Skeletal muscle satellite cell (primary cell): ENCODE measurements around the gene GPC5.

Source experiments
- H3K27me3 ChIP-seq: 2 replicates; pipeline ENCODE4 v1.7.0; 2013; ENCODE audit warnings: low read length; ENCODE audit not compliant: control insufficient read depth, insufficient read depth
- H3K36me3 ChIP-seq: 2 replicates; pipeline ENCODE4 v1.7.0; 2013; ENCODE audit warnings: mild to moderate bottlenecking, control low read depth, low read length; ENCODE audit not compliant: insufficient read depth
- H3K4me1 ChIP-seq: 2 replicates; pipeline ENCODE4 v1.7.0; 2013; ENCODE audit warnings: low read length; ENCODE audit not compliant: control insufficient read depth, insufficient read depth
- H3K4me2 ChIP-seq: 2 replicates; pipeline ENCODE4 v1.7.0; 2013; ENCODE audit warnings: mild to moderate bottlenecking, low read length
- H3K4me3 ChIP-seq: 2 replicates; pipeline ENCODE4 v1.7.0; 2013; ENCODE audit warnings: low read length
- H3K9ac ChIP-seq: 2 replicates; pipeline ENCODE4 v1.7.0; 2013; ENCODE audit warnings: mild to moderate bottlenecking, low read depth, low read length, moderate library complexity
- H3K9me3 ChIP-seq: replicated peaks from 2 replicates; pipeline ENCODE4 v1.7.0; 2013; ENCODE audit warnings: mild to moderate bottlenecking, control low read depth, low read length

The GPC5 gene

DNA sequence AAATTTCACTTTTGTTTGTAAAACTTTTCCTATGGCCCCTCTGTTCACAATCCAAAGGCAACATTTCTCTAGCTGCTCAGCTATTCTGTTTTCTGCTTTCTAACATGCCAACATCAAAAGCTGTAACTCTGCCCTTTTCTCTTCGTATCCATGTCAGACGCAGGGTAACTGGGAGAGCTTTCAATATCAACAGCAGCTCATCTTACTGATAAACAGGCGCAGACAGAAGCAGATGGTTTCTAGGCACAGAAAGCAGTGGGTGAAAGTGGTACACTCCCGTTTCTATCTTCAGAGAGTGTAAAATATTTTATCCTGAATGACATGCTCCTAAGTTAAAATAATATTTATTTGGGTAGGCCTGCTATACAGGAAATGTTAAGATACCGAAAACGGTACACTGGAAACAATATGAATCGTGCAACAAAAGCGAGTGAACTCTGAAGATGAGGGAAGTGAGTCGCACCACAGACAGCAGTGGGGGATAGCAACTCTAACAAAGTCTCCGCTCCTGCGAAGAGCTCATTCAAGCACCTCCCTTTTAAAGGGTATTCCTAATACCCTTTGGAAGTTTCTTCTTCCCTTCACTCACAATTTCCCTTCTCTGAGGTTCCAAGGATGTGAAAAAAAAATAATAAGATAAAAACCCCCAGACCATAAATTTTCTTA, 798.3 kb downstream of the GPC5 start:
- no peaks in the 10 kb centered on the region for H3K9me3 ChIP-seq
- H3K27me3 ChIP-seq, result no peaks in the 10 kb centered on the region
- peak overlapping the region; percentile 58 for H3K4me2 ChIP-seq
- no peaks in the 10 kb centered on the region for H3K36me3 ChIP-seq
- H3K9ac ChIP-seq, result no peak overlapping the region
- H3K4me1 ChIP-seq, result no peaks in the 10 kb centered on the region
- H3K4me3 ChIP-seq, result peak overlapping the region; percentile 43

DNA sequence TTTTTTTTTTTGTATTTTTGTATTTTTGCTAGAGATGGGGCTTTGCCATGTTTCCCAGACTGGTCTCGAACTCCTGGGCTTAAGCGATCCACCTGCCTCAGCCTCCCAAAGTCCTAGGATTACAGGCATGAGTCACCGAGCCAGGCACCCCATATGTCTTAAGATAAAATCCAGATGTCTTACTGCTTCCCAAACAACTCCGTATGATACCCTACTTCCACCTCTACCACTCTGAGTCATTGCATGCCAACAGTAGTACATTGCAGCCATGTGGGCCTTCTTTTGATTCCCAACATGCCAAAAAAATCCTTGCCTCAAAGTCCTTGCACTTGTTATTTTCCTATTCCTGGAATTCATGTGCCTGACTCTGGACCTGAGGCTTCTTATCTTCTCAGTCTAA, 799.2 kb downstream of the GPC5 start:
- no peaks in the 10 kb centered on the region for H3K27me3 ChIP-seq
- H3K9ac ChIP-seq, result no peak overlapping the region
- H3K9me3 ChIP-seq, result no peaks in the 10 kb centered on the region
- no peaks in the 10 kb centered on the region for H3K4me1 ChIP-seq
- no peak overlapping the region for H3K4me2 ChIP-seq
- no peak overlapping the region for H3K4me3 ChIP-seq
- no peaks in the 10 kb centered on the region for H3K36me3 ChIP-seq

DNA sequence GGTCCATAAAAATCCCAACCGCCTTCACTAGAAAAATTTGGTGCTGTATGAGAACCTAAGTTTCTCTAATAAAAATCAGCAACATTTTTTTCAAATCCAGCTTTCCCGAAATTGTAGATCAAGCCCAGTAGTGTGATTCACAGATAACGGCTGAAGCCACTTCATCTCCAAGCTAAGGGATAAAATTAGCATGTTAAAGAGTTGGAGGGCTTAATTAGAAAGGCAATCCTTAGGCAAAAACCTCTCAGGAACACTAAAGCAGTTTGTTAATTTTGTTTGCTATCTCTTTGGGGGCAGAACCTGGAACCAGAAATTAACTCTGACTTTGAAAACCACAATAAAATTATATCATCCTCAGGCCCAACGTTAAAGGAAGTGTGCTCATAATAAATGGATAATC, 820.2 kb downstream of the GPC5 start:
- Histone ChIP-seq H3K4me1 (no peaks in the 10 kb centered on the region), H3K4me2 (no peak overlapping the region), H3K4me3 (no peak overlapping the region), H3K9ac (no peak overlapping the region), H3K27me3 (peaks cover 50% of the 10 kb centered on the region), H3K36me3 (no peaks in the 10 kb centered on the region), H3K9me3 (no peaks in the 10 kb centered on the region)

DNA sequence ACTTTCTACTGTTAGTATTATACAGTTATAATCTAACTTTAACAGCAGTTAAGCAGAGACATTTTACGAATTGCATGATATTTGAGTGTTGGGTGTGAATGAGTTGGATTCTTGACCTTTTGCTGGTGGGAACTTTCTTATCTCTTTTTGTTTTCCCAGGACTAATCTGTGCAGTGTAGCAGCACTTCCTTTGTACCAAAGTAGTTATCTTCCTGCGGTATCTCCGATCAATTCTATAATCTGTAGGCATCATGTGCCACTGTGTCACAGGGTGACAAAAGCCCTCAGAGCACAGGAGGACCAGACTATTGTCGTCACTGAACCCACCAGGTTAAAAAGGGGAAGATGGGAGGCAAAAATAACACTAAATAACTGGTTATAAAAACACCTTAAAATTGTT, 823.5 kb downstream of the GPC5 start:
- peaks cover 12% of the 10 kb centered on the region for H3K4me1 ChIP-seq
- no peaks in the 10 kb centered on the region for H3K9me3 ChIP-seq
- H3K27me3 ChIP-seq, result peaks cover 24% of the 10 kb centered on the region
- no peak overlapping the region for H3K9ac ChIP-seq
- H3K4me2 ChIP-seq, result no peak overlapping the region
- no peaks in the 10 kb centered on the region for H3K36me3 ChIP-seq
- no peak overlapping the region for H3K4me3 ChIP-seq

DNA sequence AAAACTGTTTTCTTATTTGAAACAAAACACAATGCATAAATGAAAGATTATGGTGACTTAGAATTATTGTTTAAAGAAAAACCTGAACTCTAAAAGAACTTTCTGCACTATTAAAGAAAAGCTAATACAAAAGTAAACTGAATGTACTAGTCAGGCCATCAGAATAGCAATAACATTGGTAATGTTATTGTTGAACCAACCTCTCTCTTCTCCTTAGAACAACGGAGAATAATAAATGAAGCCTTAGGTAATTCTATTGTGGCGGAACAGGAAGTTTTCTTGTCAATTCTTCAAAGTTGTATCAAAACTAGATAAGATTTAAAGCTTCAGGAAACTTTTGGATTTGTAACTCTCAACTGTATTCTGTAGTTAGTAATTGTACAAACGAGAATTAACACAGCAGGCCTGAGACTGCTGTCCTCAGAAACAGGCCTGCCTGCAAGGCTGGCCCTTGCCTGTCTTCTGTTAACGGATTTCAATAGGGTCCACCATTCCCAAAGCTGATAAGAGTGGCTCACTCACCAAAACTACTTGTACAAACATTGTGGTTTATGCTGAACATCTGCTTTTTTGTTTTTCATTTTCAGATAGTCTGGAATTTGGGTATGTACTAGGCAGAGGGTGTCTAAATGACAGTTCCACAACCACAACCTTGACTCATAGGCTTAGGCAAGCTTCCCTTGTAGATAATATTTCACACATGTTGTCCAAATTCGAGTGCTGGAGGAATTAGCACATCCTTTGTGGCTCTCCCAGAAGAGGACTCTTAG, 825.8 kb downstream of the GPC5 start:
- Histone ChIP-seq H3K4me3 (no peak overlapping the region), H3K4me2 (peak overlapping the region; percentile 29), H3K9me3 (no peaks in the 10 kb centered on the region), H3K27me3 (peaks cover 21% of the 10 kb centered on the region), H3K4me1 (peaks cover 12% of the 10 kb centered on the region), H3K9ac (no peak overlapping the region), H3K36me3 (no peaks in the 10 kb centered on the region)

DNA sequence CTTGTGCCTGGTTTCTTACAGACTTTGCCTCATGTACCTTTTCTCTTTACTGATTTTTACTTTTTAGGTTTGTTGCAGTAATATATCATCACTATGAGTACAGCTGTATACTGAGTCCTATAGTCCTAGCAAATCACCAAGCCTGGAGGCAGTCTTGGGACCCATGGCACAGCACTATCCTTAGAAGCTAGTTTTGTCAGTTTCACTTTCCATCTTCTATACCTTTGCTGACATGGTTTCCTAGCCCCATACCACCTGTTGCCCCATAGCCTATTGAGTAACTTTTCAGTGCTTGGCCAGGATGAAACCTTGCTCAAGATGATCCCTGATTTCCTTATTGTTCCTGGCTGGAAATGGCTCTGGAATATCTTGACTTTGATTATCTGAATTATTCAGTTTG, 826.4 kb downstream of the GPC5 start:
- H3K4me3 ChIP-seq, result peak overlapping the region; percentile 20
- peaks cover 18% of the 10 kb centered on the region for H3K27me3 ChIP-seq

DNA sequence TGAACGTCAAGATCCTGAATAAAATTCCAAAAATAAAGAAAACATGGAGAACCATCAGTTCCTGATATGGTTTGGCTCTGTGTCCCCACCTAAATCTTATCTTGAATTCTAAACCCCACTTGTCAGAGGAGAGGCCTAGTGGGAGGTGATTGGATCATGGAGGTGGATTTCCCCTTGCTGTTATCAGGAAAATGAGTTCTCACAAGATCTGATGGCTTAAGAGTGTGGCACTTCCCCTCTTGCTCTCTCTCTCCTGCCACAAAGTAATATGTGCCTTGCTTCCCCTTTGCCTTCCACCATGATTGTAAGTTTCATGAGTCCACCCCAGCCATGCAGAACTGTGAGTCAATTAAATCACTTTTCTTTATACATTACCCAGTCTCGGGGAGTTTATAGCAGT, 827.4 kb downstream of the GPC5 start:
- H3K9ac ChIP-seq, result no peak overlapping the region
- peaks cover 12% of the 10 kb centered on the region for H3K4me1 ChIP-seq
- no peak overlapping the region for H3K4me2 ChIP-seq
- peaks cover 16% of the 10 kb centered on the region for H3K27me3 ChIP-seq
- no peaks in the 10 kb centered on the region for H3K36me3 ChIP-seq
- H3K4me3 ChIP-seq, result no peak overlapping the region
- no peaks in the 10 kb centered on the region for H3K9me3 ChIP-seq

More for the DNA sequence above, 826.4 kb downstream of the GPC5 start:
- H3K36me3 ChIP-seq, result no peaks in the 10 kb centered on the region
- no peaks in the 10 kb centered on the region for H3K9me3 ChIP-seq
- H3K4me2 ChIP-seq, result peak overlapping the region; percentile 29
- H3K9ac ChIP-seq, result no peak overlapping the region
- H3K4me1 ChIP-seq, result peaks cover 12% of the 10 kb centered on the region

DNA sequence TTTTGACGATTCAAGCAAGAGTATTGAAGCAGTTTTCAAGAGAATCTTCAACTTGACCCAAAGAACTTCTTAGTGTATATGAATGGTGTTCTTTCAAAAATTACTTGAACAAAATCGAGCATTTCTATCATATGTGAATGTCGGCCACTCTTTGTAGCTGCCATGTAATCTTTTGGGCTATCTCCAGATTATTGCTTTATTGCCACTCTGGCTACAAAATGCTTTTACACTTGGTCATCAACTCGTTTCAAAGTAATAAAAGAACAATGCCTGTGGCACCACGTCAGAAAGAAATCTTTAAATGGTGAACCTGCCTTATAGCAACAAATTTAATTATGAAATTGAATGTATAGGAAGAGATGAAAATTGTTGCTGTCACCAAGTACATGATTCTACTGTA, 834.5 kb downstream of the GPC5 start:
- no peaks in the 10 kb centered on the region for H3K27me3 ChIP-seq
- H3K9me3 ChIP-seq, result no peaks in the 10 kb centered on the region
- no peak overlapping the region for H3K4me2 ChIP-seq
- no peaks in the 10 kb centered on the region for H3K36me3 ChIP-seq
- H3K4me1 ChIP-seq, result no peaks in the 10 kb centered on the region
- no peak overlapping the region for H3K9ac ChIP-seq
- H3K4me3 ChIP-seq, result no peak overlapping the region

DNA sequence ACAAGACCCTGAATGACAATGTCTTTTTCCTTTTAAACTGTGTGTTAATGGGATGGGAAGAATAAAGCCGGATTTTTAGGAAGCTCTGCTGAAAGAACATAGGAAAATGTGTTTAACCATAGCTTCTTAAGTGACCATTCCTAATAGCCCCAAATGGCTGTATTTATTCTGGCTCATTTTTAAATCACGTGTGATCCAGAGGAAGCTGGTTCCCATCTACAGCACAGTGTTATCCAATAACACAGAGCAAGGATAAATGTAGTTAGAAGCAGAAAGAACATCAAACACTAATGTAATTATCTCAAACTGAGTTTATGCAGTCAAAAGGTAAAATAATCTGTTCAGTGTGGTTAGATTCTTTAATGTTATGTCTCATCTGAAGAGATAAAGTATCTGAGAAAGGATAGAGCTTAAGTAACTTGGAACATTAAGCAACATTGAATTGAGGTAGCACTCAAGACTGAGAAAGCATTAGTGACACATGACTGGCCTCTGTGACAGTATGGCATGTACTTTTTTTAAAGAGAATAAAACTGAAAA, 853.3 kb downstream of the GPC5 start:
- no peaks in the 10 kb centered on the region for H3K9me3 ChIP-seq
- H3K4me2 ChIP-seq, result no peak overlapping the region
- no peaks in the 10 kb centered on the region for H3K36me3 ChIP-seq
- no peaks in the 10 kb centered on the region for H3K4me1 ChIP-seq
- no peak overlapping the region for H3K4me3 ChIP-seq
- no peak overlapping the region for H3K9ac ChIP-seq
- H3K27me3 ChIP-seq, result no peaks in the 10 kb centered on the region

DNA sequence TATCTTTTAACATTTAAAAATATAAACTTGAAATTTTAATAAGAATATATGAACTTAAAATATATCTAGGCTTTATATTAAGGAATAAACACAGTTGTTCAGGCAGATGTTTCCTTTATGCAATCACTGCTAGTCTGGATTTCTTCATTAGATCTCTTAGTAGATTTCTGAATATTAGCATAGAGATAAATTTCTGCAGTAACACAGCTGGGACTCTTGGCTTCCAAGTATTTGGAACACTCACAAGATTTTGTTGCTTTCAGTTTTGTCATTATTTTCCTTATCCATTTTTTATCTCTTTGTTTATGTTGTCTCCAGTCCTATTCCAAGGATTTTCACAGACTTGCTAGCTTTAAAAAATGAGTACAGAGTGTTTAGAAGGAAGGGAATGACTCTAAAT, 857.1 kb downstream of the GPC5 start:
- Histone ChIP-seq H3K4me1 (no peaks in the 10 kb centered on the region), H3K4me3 (no peak overlapping the region), H3K9me3 (no peaks in the 10 kb centered on the region), H3K4me2 (no peak overlapping the region), H3K9ac (no peak overlapping the region), H3K36me3 (no peaks in the 10 kb centered on the region), H3K27me3 (no peaks in the 10 kb centered on the region)

DNA sequence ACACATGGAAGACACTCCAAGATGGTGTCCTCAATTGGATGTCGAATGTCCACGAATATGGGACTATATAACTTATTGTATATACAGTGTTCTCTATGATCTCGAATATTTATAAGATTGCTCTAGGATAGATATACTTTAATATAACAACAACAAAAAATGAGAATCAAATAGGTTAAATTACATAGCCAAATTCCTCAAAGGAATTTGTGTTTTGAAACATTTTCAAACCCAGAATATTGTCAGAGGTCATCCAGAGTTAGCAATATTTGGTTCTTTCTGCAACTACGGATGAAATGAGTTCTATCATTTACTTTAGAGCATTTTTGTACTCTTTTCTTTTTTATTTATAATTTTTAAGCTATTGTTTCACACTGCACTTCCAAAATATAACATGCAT, 857.8 kb downstream of the GPC5 start:
- no peaks in the 10 kb centered on the region for H3K4me1 ChIP-seq
- no peaks in the 10 kb centered on the region for H3K9me3 ChIP-seq
- no peak overlapping the region for H3K4me2 ChIP-seq
- H3K9ac ChIP-seq, result no peak overlapping the region
- no peaks in the 10 kb centered on the region for H3K36me3 ChIP-seq
- H3K4me3 ChIP-seq, result no peak overlapping the region
- H3K27me3 ChIP-seq, result no peaks in the 10 kb centered on the region

DNA sequence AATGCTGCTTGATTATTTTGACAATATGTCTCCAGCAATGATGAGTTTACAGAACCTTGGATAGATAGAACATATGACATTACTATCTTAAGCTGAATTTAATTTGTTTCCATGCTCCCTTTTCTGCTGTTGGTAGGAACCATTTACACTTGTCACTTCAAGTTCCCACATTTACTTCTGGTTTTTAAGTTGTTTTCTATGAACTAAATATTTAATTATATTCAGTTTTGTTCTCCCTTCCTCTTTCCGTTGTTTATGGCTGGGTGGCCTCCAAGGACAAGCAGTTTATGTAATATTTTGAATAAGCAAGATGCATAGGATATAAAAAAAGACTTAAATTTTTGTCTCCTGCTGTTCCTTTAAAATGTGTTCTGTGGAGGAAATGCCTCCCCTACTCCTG, 860.6 kb downstream of the GPC5 start:
- no peaks in the 10 kb centered on the region for H3K9me3 ChIP-seq
- H3K27me3 ChIP-seq, result no peaks in the 10 kb centered on the region
- H3K4me2 ChIP-seq, result no peak overlapping the region
- no peak overlapping the region for H3K4me3 ChIP-seq
- no peaks in the 10 kb centered on the region for H3K36me3 ChIP-seq
- H3K4me1 ChIP-seq, result no peaks in the 10 kb centered on the region
- H3K9ac ChIP-seq, result no peak overlapping the region
